Sigmoid colon (tissue), 3 donors: ENCODE data around the gene TUBA3E.

Experiments
- CTCF ChIP-seq, 4 experiments: fragments of 450-650 bp in 3 of 4; fragments of 200-600 bp in 1 of 4; IDR thresholded peaks; one replicate each; pipeline ENCODE4 v1.5.1; 2016 to 2019; ENCODE audit warnings: antibody characterized with exemption in 4 of 4, mild to moderate bottlenecking in 3 of 4, moderate library complexity in 2 of 4
- POLR2A ChIP-seq, 2 donors: fragments of 450-650 bp; IDR thresholded peaks; one replicate each; pipeline ENCODE4 v1.6.1; 2016; ENCODE audit warnings: antibody characterized with exemption in 2 of 2, mild to moderate bottlenecking in 2 of 2, moderate library complexity in 2 of 2

- TF ChIP-seq CTCF (IDR thresholded peaks at IDR 0.05) = no peak
- TF ChIP-seq POLR2A (IDR thresholded peaks at IDR 0.05) = no peak
Measured at GRCh38 chr2:130243359-130243758, 45.1 kb upstream of the TUBA3E start.
